Activated naive CD4-positive, alpha-beta T cell treated with anti-CD3 and anti-CD28 coated beads, Interleukin-2, amount 50 U/mL, for 72 hours (primary cell): ENCODE measurements around the gene CCT8. TPM values are rescaled to one million over a fixed set of nuclear protein-coding genes. Genes with fewer than 3 reads are reported as not detected.

Source experiments
- total RNA-seq, 2 donors: library from RNA; stranded (reverse); gene quantifications; one replicate each; pipeline ENCODE4 v1.2.3, GENCODE V29; 2022

The CCT8 gene
- total RNA-seq, 2 donors from 2014 or later: 408 to 420 TPM

Other genes with a start within 250 kb of the CCT8 start
- gene LTN1, start 80.8 kb downstream of the CCT8 start, total RNA-seq: 10 to 100 TPM; 35.9 to 42.1 TPM
- 10 to 100 TPM in 1 of 2 donors, 1 to 10 TPM in 1; 4.6 to 13.9 TPM for gene RWDD2B, start 54.3 kb downstream of the CCT8 start, total RNA-seq
- gene USP16, start 49.0 kb downstream of the CCT8 start, total RNA-seq: 10 to 100 TPM; 38.4 to 46.6 TPM
- 1 to 10 TPM; 5.4 to 8.6 TPM for gene MAP3K7CL, start 57.0 kb upstream of the CCT8 start, total RNA-seq
- 10 to 100 TPM; 22.1 to 40.7 TPM for gene BACH1, start 225.3 kb upstream of the CCT8 start, total RNA-seq